ENCODE measurements around the gene GNPNAT1. TPM values are rescaled to one million over a fixed set of nuclear protein-coding genes. Genes with fewer than 3 reads are reported as not detected.
A peak's percentile ranks its signal among the peaks of the same experiment; 100 is the strongest.
"Not testable (repeated sequence)": the region's sequence is repeated elsewhere in the genome, so short reads cannot be mapped to it uniquely, and the experiment has no call there.

Gene GNPNAT1
- total RNA-seq, 2 donors from 2014 or later = 29.5 to 34.5 TPM

DNA sequence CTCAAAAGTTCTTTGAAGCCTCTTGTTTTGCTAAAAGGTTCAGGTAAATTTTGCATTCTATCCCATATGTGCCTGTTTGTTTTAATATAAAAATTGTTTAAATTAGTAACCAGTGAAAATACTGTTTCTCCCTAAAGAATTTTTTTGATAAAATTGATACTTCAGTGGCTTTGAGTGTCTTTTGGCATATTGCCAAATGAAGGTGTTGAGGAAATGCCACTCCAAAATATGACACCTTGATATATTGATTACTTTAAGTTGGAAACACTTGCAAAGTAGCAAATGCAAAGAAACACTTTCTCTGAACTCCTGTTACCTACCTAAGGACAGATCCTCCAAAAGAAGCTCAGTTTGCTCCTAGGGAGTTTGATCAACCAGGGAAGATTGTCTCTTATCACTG, 53.0 kb downstream of the GNPNAT1 start:
- DNase-seq (no peak), ATAC-seq (no peak)
- intact Hi-C loops (cut with DNase I, micrococcal nuclease) = no loop called here

DNA sequence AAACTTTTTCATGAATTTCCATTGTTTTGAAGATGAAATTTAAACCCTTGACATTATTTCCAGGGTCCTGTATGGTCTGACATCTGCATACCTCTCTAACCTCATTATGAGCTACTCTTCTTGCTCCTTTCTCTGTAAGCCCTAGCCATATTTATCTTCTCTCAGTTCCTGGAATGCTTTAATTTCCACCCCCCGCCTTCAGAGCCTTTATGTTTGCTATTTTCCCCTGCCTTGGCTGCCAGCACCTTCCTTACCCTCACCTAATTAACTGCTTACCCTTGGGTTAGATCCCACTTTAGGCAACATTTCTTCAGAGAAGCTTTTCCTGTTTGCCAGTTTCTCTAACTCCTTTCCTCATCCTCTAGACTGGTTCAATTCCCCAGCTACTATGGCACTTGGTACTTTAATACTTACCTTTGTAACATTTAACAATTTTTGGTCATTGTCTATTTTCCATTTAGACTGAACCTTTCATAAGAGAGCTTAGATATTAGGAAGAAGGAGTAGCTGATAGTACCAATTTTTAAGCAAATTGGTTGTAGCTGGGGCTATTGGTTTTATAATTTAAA, 55.4 kb downstream of the GNPNAT1 start:
- intact Hi-C loops (cut with DNase I, micrococcal nuclease) = no loop called here
- no peak for DNase-seq
- ATAC-seq = no peak

DNA sequence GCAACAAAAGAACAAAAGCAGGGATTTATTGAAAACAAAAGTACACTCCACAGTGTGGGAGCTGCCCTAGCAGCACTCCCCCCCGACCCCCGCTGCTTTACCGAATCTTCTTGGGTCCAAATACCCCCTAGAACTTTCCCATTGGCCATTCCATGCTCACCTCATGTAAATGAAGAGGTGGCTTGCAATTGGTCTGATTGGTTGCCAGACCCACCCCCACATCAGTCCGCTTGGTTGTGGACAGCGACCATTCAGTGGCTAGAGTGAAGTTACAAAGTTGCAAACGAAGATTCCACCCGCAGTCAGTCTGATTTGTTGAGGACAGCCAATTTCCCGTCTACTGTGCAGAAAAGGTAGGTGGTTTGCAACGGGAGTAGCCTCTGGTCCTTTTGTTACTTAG, 57.6 kb downstream of the GNPNAT1 start:
- ATAC-seq (no peak), DNase-seq (no peak)
- intact Hi-C loops (cut with DNase I, micrococcal nuclease) = no loop called here

DNA sequence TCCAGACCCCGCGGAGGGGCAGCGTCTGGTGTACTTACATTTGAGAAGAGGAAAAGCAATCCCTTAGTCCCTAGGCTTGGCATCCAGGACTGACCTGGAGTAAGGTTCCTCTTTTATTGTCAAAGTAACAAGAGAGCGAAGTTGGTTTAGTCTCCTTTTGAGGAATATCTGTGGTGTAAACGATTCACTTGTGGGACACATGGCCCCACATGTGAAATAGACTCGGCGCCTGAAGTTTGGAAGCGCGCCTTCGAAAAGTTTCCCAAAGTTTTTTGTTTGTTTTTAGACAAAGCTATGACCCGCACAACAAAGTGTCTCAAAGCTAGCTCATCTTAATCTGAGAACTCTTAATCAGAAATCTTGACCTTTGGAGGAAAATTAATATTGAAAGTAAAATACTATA, 60.7 kb downstream of the GNPNAT1 start:
- ATAC-seq = no peak
- DNase-seq = no peak
- intact Hi-C loops (cut with DNase I, micrococcal nuclease) = no loop called here

DNA sequence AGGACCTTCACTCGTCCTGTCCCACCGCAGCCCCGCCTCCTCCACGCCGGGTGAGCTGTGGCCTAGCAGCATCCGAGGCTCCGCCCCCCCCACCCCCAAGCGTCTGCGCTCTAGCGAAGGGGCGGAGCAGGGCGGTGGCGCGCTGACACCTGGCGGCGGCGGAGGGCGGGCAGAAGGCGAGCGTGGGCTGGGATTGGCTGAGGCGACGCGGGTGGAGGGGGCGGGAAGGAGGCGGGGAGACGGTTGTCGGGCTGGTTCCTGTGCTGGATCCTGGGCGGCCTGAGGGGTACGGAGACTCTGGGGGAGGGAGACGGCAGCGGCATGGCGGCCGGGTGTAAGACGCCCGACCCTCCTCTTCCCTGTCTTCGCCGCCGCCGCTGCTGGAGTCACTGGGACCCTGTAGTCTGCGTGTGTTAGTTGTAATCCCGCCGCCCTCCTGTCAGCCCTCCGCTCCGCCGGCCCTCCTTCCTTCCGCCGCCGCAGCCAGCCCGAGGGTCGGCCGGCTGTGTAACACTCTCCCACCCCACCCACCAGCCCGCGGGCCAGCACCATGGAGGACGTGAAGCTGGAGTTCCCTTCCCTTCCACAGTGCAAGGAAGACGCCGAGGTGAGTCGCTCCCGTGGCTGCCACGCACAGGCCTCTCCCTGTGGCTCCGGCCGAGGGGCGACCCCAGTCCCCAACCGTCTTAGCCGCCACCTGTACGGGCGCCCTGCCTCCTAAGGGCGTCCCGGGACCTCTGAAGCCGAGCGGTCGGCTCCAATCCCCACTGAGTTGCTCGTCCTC, 61.3 kb downstream of the GNPNAT1 start, which contains the start of gene STYX:
Gene STYX, plus strand, starts transcription at position 242 of the 784 bp plus-strand sequence. Its CDS starts 309 bp downstream, at position 551.
- peak; percentile 99 to 100 for DNase-seq
- intact Hi-C loops (cut with DNase I, micrococcal nuclease) = no loop called here
- peak; percentile 97 for ATAC-seq

DNA sequence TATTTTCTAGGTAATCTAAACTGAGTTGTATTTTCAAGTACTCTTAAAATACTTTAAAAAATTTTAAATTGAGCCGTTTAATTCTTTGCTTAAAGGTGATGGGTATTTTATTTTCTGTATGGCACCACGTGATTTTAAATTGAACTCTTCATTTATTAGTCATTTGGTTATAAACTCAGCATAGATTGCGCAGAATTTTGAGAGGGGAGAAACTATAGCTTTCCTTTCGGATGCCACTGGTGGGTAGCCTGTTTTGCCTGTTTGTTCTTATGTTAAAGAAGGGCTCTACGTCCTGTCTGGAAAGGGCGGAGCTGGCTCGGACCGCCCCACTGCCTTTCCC, 61.9 kb downstream of the GNPNAT1 start:
- ATAC-seq (no peak), DNase-seq (no peak)
- intact Hi-C loops (cut with DNase I, micrococcal nuclease) = no loop called here

DNA sequence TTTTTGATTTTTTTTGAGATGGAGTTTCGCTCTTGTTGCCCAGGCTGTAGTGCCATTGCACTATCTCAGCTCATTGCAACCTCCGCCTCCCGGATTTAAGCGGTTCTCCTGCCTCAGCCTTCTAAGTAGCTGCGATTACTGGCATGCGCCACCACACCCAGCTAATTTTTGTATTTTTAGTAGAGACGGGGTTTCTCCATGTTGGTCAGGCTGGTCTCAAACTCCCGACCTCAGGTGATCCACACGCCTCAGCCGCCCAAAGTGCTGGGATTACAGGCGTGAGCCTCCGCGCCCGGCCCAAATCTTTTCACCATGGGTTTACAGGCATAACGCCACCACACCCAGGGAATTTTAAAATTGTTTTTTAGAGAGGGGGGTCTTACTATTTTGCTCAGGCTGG, 62.4 kb downstream of the GNPNAT1 start:
- peak in 1 of 2 donors; percentile 24 for DNase-seq
- intact Hi-C loops (cut with DNase I, micrococcal nuclease); ATAC-seq: not testable (repeated sequence)

DNA sequence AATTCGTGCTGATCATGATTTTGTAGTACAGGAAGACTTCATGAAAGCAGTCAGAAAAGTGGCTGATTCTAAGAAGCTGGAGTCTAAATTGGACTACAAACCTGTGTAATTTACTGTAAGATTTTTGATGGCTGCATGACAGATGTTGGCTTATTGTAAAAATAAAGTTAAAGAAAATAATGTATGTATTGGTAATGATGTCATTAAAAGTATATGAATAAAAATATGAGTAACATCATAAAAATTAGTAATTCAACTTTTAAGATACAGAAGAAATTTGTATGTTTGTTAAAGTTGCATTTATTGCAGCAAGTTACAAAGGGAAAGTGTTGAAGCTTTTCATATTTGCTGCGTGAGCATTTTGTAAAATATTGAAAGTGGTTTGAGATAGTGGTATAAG, 63.9 kb downstream of the GNPNAT1 start:
- ATAC-seq; DNase-seq; intact Hi-C loops (cut with DNase I, micrococcal nuclease): not testable (repeated sequence)

Other genes with a start within 250 kb of the GNPNAT1 start
- gene TXNDC16, start 239.1 kb downstream of the GNPNAT1 start, total RNA-seq = 1 to 10 TPM; 8.0 to 8.3 TPM
- under 1 TPM; 0.15 to 0.39 TPM for gene GPR137C, start 238.8 kb downstream of the GNPNAT1 start, total RNA-seq
- gene ERO1A, start 96.0 kb downstream of the GNPNAT1 start, total RNA-seq = 10 to 100 TPM; 61.0 to 70.8 TPM
- gene PSMC6, start 84.4 kb downstream of the GNPNAT1 start, total RNA-seq = 10 to 100 TPM; 61.6 to 61.9 TPM
- gene STYX, start 61.4 kb downstream of the GNPNAT1 start, total RNA-seq = 10 to 100 TPM in 1 of 2 donors, 1 to 10 TPM in 1; 8.5 to 10.1 TPM
- 10 to 100 TPM in 1 of 2 donors, 1 to 10 TPM in 1; 6.7 to 32.4 TPM for gene FERMT2, start 159.4 kb upstream of the GNPNAT1 start, total RNA-seq